Neural cell (in vitro differentiated cells): ENCODE results near the gene BTRC.

Source experiments
- EP300 ChIP-seq: fragments of 450-650 bp; conservative IDR thresholded peaks from 2 replicates; pipeline ENCODE4 v1.6.1; 2014; ENCODE audit warnings: antibody characterized with exemption, mild to moderate bottlenecking, moderate library complexity; ENCODE audit not compliant: poor library complexity, severe bottlenecking
- TAF1 ChIP-seq: IDR thresholded peaks from 2 replicates; pipeline ENCODE4 v1.6.1; 2012; ENCODE audit warnings: low read depth
- TF ChIP-seq, protein P1 (sequence below): fragments of 450-650 bp; IDR thresholded peaks from 2 replicates; pipeline ENCODE4 v1.5.1; 2014; ENCODE audit warnings: antibody characterized with exemption, mild to moderate bottlenecking, moderate library complexity; ENCODE audit not compliant: poor library complexity, severe bottlenecking
- TF ChIP-seq, protein P2 (sequence below): IDR thresholded peaks from 2 replicates; pipeline ENCODE4 v1.6.1; 2012; ENCODE audit warnings: borderline replicate concordance

DNA sequence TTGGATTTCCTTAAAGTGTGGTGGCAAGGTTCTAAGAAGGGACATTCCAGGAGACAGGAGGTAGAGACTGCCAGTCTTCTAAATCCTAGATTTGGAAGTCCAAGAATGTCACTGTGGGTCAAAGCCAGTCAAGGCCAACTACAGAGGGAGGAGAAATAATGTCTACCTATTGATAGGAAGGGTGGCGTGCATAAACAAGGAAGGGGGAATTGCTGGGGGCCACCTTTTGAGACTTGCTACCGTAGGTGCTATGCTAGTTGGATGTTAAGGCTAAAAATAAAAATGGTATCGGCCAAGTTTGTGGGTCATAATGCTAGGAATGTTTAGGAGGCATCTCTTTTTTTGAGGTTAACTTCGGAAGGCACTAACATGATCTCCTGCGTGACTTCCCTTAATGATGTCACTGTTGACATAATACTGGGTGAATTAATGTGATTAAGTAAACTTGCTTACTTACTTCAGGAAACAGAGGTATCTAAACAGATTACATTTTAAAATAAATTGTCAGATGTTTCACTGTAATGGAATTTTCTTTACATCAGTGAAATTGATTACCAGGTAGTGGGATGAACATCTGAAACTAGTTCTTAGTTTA, 4.8 kb downstream of the BTRC start:
- TF ChIP-seq EP300 (no peak), TAF1 (no peak)
- TF ChIP-seq, protein P1, sequence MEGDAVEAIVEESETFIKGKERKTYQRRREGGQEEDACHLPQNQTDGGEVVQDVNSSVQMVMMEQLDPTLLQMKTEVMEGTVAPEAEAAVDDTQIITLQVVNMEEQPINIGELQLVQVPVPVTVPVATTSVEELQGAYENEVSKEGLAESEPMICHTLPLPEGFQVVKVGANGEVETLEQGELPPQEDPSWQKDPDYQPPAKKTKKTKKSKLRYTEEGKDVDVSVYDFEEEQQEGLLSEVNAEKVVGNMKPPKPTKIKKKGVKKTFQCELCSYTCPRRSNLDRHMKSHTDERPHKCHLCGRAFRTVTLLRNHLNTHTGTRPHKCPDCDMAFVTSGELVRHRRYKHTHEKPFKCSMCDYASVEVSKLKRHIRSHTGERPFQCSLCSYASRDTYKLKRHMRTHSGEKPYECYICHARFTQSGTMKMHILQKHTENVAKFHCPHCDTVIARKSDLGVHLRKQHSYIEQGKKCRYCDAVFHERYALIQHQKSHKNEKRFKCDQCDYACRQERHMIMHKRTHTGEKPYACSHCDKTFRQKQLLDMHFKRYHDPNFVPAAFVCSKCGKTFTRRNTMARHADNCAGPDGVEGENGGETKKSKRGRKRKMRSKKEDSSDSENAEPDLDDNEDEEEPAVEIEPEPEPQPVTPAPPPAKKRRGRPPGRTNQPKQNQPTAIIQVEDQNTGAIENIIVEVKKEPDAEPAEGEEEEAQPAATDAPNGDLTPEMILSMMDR: no peak
- TF ChIP-seq, protein P2, sequence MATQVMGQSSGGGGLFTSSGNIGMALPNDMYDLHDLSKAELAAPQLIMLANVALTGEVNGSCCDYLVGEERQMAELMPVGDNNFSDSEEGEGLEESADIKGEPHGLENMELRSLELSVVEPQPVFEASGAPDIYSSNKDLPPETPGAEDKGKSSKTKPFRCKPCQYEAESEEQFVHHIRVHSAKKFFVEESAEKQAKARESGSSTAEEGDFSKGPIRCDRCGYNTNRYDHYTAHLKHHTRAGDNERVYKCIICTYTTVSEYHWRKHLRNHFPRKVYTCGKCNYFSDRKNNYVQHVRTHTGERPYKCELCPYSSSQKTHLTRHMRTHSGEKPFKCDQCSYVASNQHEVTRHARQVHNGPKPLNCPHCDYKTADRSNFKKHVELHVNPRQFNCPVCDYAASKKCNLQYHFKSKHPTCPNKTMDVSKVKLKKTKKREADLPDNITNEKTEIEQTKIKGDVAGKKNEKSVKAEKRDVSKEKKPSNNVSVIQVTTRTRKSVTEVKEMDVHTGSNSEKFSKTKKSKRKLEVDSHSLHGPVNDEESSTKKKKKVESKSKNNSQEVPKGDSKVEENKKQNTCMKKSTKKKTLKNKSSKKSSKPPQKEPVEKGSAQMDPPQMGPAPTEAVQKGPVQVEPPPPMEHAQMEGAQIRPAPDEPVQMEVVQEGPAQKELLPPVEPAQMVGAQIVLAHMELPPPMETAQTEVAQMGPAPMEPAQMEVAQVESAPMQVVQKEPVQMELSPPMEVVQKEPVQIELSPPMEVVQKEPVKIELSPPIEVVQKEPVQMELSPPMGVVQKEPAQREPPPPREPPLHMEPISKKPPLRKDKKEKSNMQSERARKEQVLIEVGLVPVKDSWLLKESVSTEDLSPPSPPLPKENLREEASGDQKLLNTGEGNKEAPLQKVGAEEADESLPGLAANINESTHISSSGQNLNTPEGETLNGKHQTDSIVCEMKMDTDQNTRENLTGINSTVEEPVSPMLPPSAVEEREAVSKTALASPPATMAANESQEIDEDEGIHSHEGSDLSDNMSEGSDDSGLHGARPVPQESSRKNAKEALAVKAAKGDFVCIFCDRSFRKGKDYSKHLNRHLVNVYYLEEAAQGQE: no peak
